H1 (cell line): ENCODE data around the gene IMP3. TPM values are rescaled to one million over a fixed set of nuclear protein-coding genes. Genes with fewer than 3 reads are reported as not detected.

Source experiments
- CTBP2 ChIP-seq: IDR thresholded peaks from 2 replicates; pipeline ENCODE4 v1.7.0; 2011; ENCODE audit warnings: borderline replicate concordance, mild to moderate bottlenecking, moderate library complexity, mixed read lengths, low read length; ENCODE audit not compliant: insufficient read depth, insufficient read length
- polyA plus RNA-seq, 7 experiments: library from polyadenylated mRNA; depleted of rRNA in 3 of 7; stranded (reverse) in 5 of 7; unstranded in 2 of 7; fragments of >200 nt in 5 of 7; fragments of 200-250 nt in 2 of 7; gene quantifications; 1 replicate in 5 of 7; 2 replicates in 1 of 7; 4 replicates in 1 of 7; pipeline versions ENCODE4 v1.2.1 to v1.2.3, GENCODE V29; 2011 to 2013; ENCODE audit warnings: missing spikeins in 2 of 7, mixed read lengths in 2 of 7
- total RNA-seq: library from RNA; stranded (reverse); fragmentation: NEBNext Ultra II Directional; extraction: Animal tissue kit (Norgen Biotek cat#: 25700); gene quantifications from 2 replicates; pipeline ENCODE4 v1.2.1, GENCODE V29; 2021

Gene IMP3
- total and polyA plus RNA-seq, 2 of the 8 experiments (the other 6 are each of a cell fraction or from before 2014, with no cell fraction given) = 114 to 273 TPM

DNA sequence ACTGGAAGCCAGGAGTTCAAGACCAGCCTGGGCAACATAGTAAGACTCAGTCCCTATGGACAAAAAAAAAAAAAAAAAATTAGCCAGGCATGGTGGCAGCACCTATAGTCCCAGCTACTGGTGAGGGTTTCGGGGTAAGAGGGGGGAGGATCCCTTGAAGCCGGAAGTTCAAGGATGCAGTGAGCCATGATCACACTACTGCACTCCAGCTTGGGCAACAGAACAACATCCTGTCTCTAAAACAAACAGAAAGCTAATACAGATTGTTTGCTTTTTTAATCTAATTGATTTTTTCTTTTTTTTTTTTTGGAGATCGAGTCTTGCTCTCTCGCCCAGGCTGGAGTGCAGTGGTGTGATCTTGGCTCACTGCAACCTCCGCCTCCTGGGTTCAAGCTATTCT is 1.6 kb upstream of the IMP3 start (continued):
- TF ChIP-seq CTBP2 = no peak
